H9 (cell line): ENCODE data around the gene PTCH1. TPM values are rescaled to one million over a fixed set of nuclear protein-coding genes. Genes with fewer than 3 reads are reported as not detected.

Source experiments
- DNase-seq: peaks from one replicate; pipeline ENCODE4 v3.0.0-alpha.2; 2017
- H2AFZ ChIP-seq: one replicate; pipeline ENCODE4 v1.6.1; 2013; ENCODE audit warnings: mild to moderate bottlenecking, low read length, control low read depth, moderate library complexity
- H2AK5ac ChIP-seq: 2 replicates; pipeline ENCODE4 v1.6.1; 2013; ENCODE audit warnings: low read length, control low read depth, mixed read lengths; ENCODE audit not compliant: insufficient read length
- H2BK120ac ChIP-seq: one replicate; pipeline ENCODE4 v1.6.1; 2013; ENCODE audit warnings: low read depth, mild to moderate bottlenecking, low read length, control low read depth, inconsistent platforms; ENCODE audit not compliant: poor library complexity, severe bottlenecking
- H2BK12ac ChIP-seq: 2 replicates; pipeline ENCODE4 v1.6.1; 2013; ENCODE audit warnings: low read length, control low read depth, mixed read lengths, low read depth; ENCODE audit not compliant: insufficient read length
- H2BK15ac ChIP-seq: 2 replicates; pipeline ENCODE4 v1.6.1; 2013; ENCODE audit warnings: low read depth, low read length, control low read depth
- H2BK20ac ChIP-seq: one replicate; pipeline ENCODE4 v1.6.1; 2013; ENCODE audit warnings: low read depth, mild to moderate bottlenecking, low read length, control low read depth, inconsistent platforms; ENCODE audit not compliant: poor library complexity, severe bottlenecking
- H2BK5ac ChIP-seq: 2 replicates; pipeline ENCODE4 v1.6.1; 2013; ENCODE audit warnings: low read length, control low read depth, mixed read lengths; ENCODE audit not compliant: insufficient read length
- H3K14ac ChIP-seq: 2 replicates; pipeline ENCODE4 v1.6.1; 2013; ENCODE audit warnings: low read length, control low read depth; ENCODE audit not compliant: insufficient read depth
- H3K18ac ChIP-seq: 2 replicates; pipeline ENCODE4 v1.6.1; 2013; ENCODE audit warnings: low read depth, mild to moderate bottlenecking, mixed read lengths, low read length, control low read depth; ENCODE audit not compliant: insufficient read length
- H3K23ac ChIP-seq: 2 replicates; pipeline ENCODE4 v1.6.1; 2013; ENCODE audit warnings: low read length, control low read depth, mixed read lengths, low read depth; ENCODE audit not compliant: insufficient read length
- H3K23me2 ChIP-seq: 2 replicates; pipeline ENCODE4 v1.6.1; 2013; ENCODE audit warnings: low read depth, mild to moderate bottlenecking, mixed read lengths, low read length, control low read depth; ENCODE audit not compliant: insufficient read length, poor library complexity, severe bottlenecking
- H3K27ac ChIP-seq: 2 replicates; pipeline ENCODE4 v1.5.1; 2013; ENCODE audit warnings: low read length, control low read depth, mixed read lengths, low read depth; ENCODE audit not compliant: insufficient read length
- H3K27me3 ChIP-seq: 2 replicates; pipeline ENCODE4 v1.6.1; 2013; ENCODE audit warnings: low read length, control low read depth, inconsistent platforms; ENCODE audit not compliant: insufficient read depth
- H3K4ac ChIP-seq: 2 replicates; pipeline ENCODE4 v1.6.1; 2013; ENCODE audit warnings: low read depth, mild to moderate bottlenecking, control low read depth, inconsistent platforms, low read length, moderate library complexity
- H3K4me1 ChIP-seq: 2 replicates; pipeline ENCODE4 v1.6.1; 2013; ENCODE audit warnings: low read length, control low read depth, inconsistent platforms; ENCODE audit not compliant: insufficient read depth
- H3K4me2 ChIP-seq: 2 replicates; pipeline ENCODE4 v1.6.1; 2013; ENCODE audit warnings: low read length, control low read depth, mixed read lengths; ENCODE audit not compliant: insufficient read length, insufficient read depth
- H3K56ac ChIP-seq: 2 replicates; pipeline ENCODE4 v1.6.1; 2013; ENCODE audit warnings: low read depth, mild to moderate bottlenecking, mixed read lengths, low read length, control low read depth; ENCODE audit not compliant: insufficient read length
- H3K79me1 ChIP-seq: 2 replicates; pipeline ENCODE4 v1.6.1; 2013; ENCODE audit warnings: low read depth, mild to moderate bottlenecking, moderate library complexity, low read length, control low read depth, inconsistent platforms; ENCODE audit not compliant: insufficient read depth, poor library complexity, severe bottlenecking
- H3K79me2 ChIP-seq: 2 replicates; pipeline ENCODE4 v1.6.1; 2013; ENCODE audit warnings: low read length, control low read depth, inconsistent platforms; ENCODE audit not compliant: insufficient read depth
- H3K9ac ChIP-seq: 2 replicates; pipeline ENCODE4 v1.6.1; 2013; ENCODE audit warnings: low read length, control low read depth, mixed read lengths; ENCODE audit not compliant: insufficient read length; ENCODE audit errors: extremely low read depth
- H3K9me3 ChIP-seq: one replicate; pipeline ENCODE4 v1.6.1; 2013; ENCODE audit warnings: low read depth, low read length, inconsistent platforms; ENCODE audit not compliant: control insufficient read depth
- H3T11ph ChIP-seq: one replicate; pipeline ENCODE4 v1.6.1; 2013; ENCODE audit warnings: mild to moderate bottlenecking, low read length, control low read depth, inconsistent platforms
- H4K20me1 ChIP-seq: one replicate; pipeline ENCODE4 v1.6.1; 2013; ENCODE audit not compliant: control insufficient read depth, insufficient read length, insufficient read depth
- H4K5ac ChIP-seq: 2 replicates; pipeline ENCODE4 v1.6.1; 2013; ENCODE audit warnings: low read depth, mild to moderate bottlenecking, mixed read lengths, low read length, control low read depth; ENCODE audit not compliant: insufficient read length
- H4K8ac ChIP-seq: replicated peaks from 2 replicates; pipeline ENCODE4 v1.6.1; 2013; ENCODE audit warnings: low read length, control low read depth, mixed read lengths, low read depth; ENCODE audit not compliant: insufficient read length
- H4K91ac ChIP-seq: 2 replicates; pipeline ENCODE4 v1.6.1; 2013; ENCODE audit warnings: low read depth, mild to moderate bottlenecking, moderate library complexity, mixed read lengths, low read length, control low read depth; ENCODE audit not compliant: insufficient read length
- H3K27ac Mint-ChIP-seq, 3 experiments: 2 replicates in 2 of 3; 3 replicates in 1 of 3; pipeline ENCODE4 v1.8.0; 2020 to 2021; ENCODE audit warnings: mixed read lengths in 3 of 3, mild to moderate bottlenecking in 1 of 3, moderate library complexity in 1 of 3
- H3K27me3 Mint-ChIP-seq: 2 replicates; pipeline ENCODE4 v1.8.0; 2021; ENCODE audit warnings: low read depth, mild to moderate bottlenecking, moderate library complexity, mixed read lengths
- H3K36me3 Mint-ChIP-seq, 3 experiments: 2 replicates in 2 of 3; 3 replicates in 1 of 3; pipeline ENCODE4 v1.8.0; 2020 to 2021; ENCODE audit warnings: low read depth in 3 of 3, mixed read lengths in 3 of 3; ENCODE audit not compliant: insufficient read depth in 1 of 3
- H3K4me1 Mint-ChIP-seq, 2 experiments: 2 replicates each; pipeline ENCODE4 v1.8.0; 2020; ENCODE audit warnings: mixed read lengths in 2 of 2
- H3K4me3 Mint-ChIP-seq, 2 experiments: 2 replicates in 1 of 2; 3 replicates in 1 of 2; pipeline ENCODE4 v1.8.0; 2020 to 2021; ENCODE audit warnings: mild to moderate bottlenecking in 2 of 2, mixed read lengths in 2 of 2, moderate library complexity in 1 of 2
- H3K9me3 Mint-ChIP-seq, 2 experiments: 2 replicates in 1 of 2; 3 replicates in 1 of 2; pipeline ENCODE4 v1.8.0; 2020; ENCODE audit warnings: mild to moderate bottlenecking in 2 of 2, mixed read lengths in 2 of 2, moderate library complexity in 1 of 2
- CTCF ChIP-seq: fragments of 200-600 bp; sonication (generic); conservative IDR thresholded peaks from 3 replicates; pipeline ENCODE4 v1.8.0; 2021; ENCODE audit warnings: antibody characterized with exemption, mild to moderate bottlenecking
- WGBS: extraction: QIAGEN DNeasy Blood & Tissue Kit; methylation state at CpG from one replicate; pipeline ENCODE4 v1.1.7; 2013; ENCODE audit warnings: missing lambda C conversion rate, low lambda C conversion rate, mixed read lengths; ENCODE audit not compliant: insufficient read length; ENCODE audit errors: extremely low coverage; 5-methylcytosine and 5-hydroxymethylcytosine counted together
- total RNA-seq: library from RNA; stranded (reverse); gene quantifications from 2 replicates; pipeline ENCODE4 v1.2.1, GENCODE V29; 2021

The PTCH1 gene
- total RNA-seq, 1 experiment from 2014 or later: 9.1 TPM

- H2BK5ac ChIP-seq: no peak overlapping the region
- no peak overlapping the region for H3K23ac ChIP-seq
- H3K79me2 ChIP-seq: no peaks in the 10 kb centered on the region
- H3T11ph ChIP-seq: no peak overlapping the region
- H2BK20ac ChIP-seq: no peak overlapping the region
- H3K4me3 Mint-ChIP-seq: no peak overlapping the region
- H4K5ac ChIP-seq: no peak overlapping the region
- no peak overlapping the region for H2BK15ac ChIP-seq
- no peaks in the 10 kb centered on the region for H3K9me3 ChIP-seq
- peaks cover 31 to 63% (median 47%) of the 10 kb centered on the region in 3 experiments; a peak in 6 of 7 replicates for H3K36me3 Mint-ChIP-seq
- peaks cover 48 to 60% of the 10 kb centered on the region in 2 experiments for H3K4me1 Mint-ChIP-seq
- H3K23me2 ChIP-seq: no peaks in the 10 kb centered on the region
- H3K4me2 ChIP-seq: no peak overlapping the region
- no peak overlapping the region for H2AK5ac ChIP-seq
- H3K9ac ChIP-seq: no peak overlapping the region
- no peaks in the 10 kb centered on the region for H3K79me1 ChIP-seq
- peaks cover 5% of the 10 kb centered on the region; the same call in 1 of the 2 replicates for H3K4me1 ChIP-seq
- no peaks in the 10 kb centered on the region for H4K20me1 ChIP-seq
- no peak overlapping the region for H3K27ac ChIP-seq
- H4K91ac ChIP-seq: no peak overlapping the region
- WGBS: no CpG with 5 or more reads among the region's 4 CpGs
- no peak overlapping the region for H3K18ac ChIP-seq
- peak overlapping the region in 1 of 3 experiments; percentile 15; a peak in 1 of 7 replicates for H3K27ac Mint-ChIP-seq
- no peak overlapping the region for H2AFZ ChIP-seq
- no peak overlapping the region for H3K4ac ChIP-seq
- no peak overlapping the region for H3K14ac ChIP-seq
- H3K27me3 Mint-ChIP-seq: peaks cover 41% of the 10 kb centered on the region
- H2BK12ac ChIP-seq: no peak overlapping the region
- H2BK120ac ChIP-seq: no peak overlapping the region
- no peak for DNase-seq
- no peak overlapping the region for H3K56ac ChIP-seq
- no peaks in the 10 kb centered on the region for H3K9me3 Mint-ChIP-seq
- no peak overlapping the region for H4K8ac ChIP-seq
- H3K27me3 ChIP-seq: no peaks in the 10 kb centered on the region
- no peak for TF ChIP-seq CTCF
Measured at GRCh38 chr9:95452176-95452575, 64.6 kb downstream of the PTCH1 start.
